ENCODE data around the gene PCK1. TPM values are rescaled to one million over a fixed set of nuclear protein-coding genes. Genes with fewer than 3 reads are reported as not detected.

Gene PCK1
- total RNA-seq, 1 experiment from 2014 or later, result 0.17 TPM

- POLR2A ChIA-PET, result no interaction called here
- Mint-ChIP-seq H3K36me3 (peaks cover 5% of the 10 kb centered on the region; the same call in 1 of the 2 replicates), H3K9me3 (peaks cover 15% of the 10 kb centered on the region), H3K27me3 (ENCODE audit: low read depth) (no peaks in the 10 kb centered on the region), H3K27ac (no peak overlapping the region), H3K4me1 (peaks cover 11% of the 10 kb centered on the region), H3K4me3 (no peak overlapping the region)
- CTCF ChIA-PET, result interaction anchor here (0.9 to 5.5 kb wide), 4 partner anchors 64 to 496 kb away, joined by 3 to 53 read pairs (median 12); no protein-coding TSS in a partner anchor
- ATAC-seq (no peak), DNase-seq (ENCODE audit: low spot score) (no peak)
- TF ChIP-seq NFYB (CRISPR knock-in tag; conservative IDR thresholded peaks at IDR 0.05; ENCODE audit: low read depth), result no peak
- no peak for TF ChIP-seq ARID4B (CRISPR knock-in tag; IDR thresholded peaks at IDR 0.05; ENCODE audit: borderline replicate concordance)
- no peak for TF ChIP-seq GRHL2 (CRISPR knock-in tag; IDR thresholded peaks at IDR 0.05; ENCODE audit: insufficient replicate concordance, severe bottlenecking)
- no peak for TF ChIP-seq PRDM15 (CRISPR knock-in tag; IDR thresholded peaks at IDR 0.05)
- no peak for TF ChIP-seq TP53 (CRISPR knock-in tag; IDR thresholded peaks at IDR 0.05)
- TF ChIP-seq STAT6 (CRISPR knock-in tag; conservative IDR thresholded peaks at IDR 0.05; ENCODE audit: low read depth), result no peak
- TF ChIP-seq ZBTB43 (CRISPR knock-in tag; IDR thresholded peaks at IDR 0.05), result no peak
- no peak for TF ChIP-seq TEAD1 (CRISPR knock-in tag; IDR thresholded peaks at IDR 0.05)
- TF ChIP-seq ZNF121 (CRISPR knock-in tag; IDR thresholded peaks at IDR 0.05), result no peak
- no peak for TF ChIP-seq SMAD4 (CRISPR knock-in tag; IDR thresholded peaks at IDR 0.05)
- no peak for TF ChIP-seq JUN (CRISPR knock-in tag; IDR thresholded peaks at IDR 0.05)
- no peak for TF ChIP-seq MYBL2 (CRISPR knock-in tag; IDR thresholded peaks at IDR 0.05)
- no peak for TF ChIP-seq GTF2I (CRISPR knock-in tag; conservative IDR thresholded peaks at IDR 0.05)
- no peak for TF ChIP-seq ATF3 (CRISPR knock-in tag; conservative IDR thresholded peaks at IDR 0.05)
- TF ChIP-seq RORB (CRISPR knock-in tag; IDR thresholded peaks at IDR 0.05), result no peak
- TF ChIP-seq CTCF (IDR thresholded peaks at IDR 0.05), result no peak
- no peak for TF ChIP-seq USF1 (CRISPR knock-in tag; IDR thresholded peaks at IDR 0.05)
- TF ChIP-seq ZBTB21 (CRISPR knock-in tag; IDR thresholded peaks at IDR 0.05; ENCODE audit: borderline replicate concordance), result no peak
These were observed 30.6 kb downstream of the PCK1 start for GRCh38 chr20:57591289-57592229.

All from WTC11 (cell line).